ENCODE results near the gene KCTD20.

- TF ChIP-seq POLR2A (conservative IDR thresholded peaks at IDR 0.05) = no peak
- TF ChIP-seq FOXA1 (IDR thresholded peaks at IDR 0.05; ENCODE audit: borderline replicate concordance) = no peak
- no peak for TF ChIP-seq ZNF274 (IDR thresholded peaks at IDR 0.05; ENCODE audit: borderline replicate concordance, low read depth, low read length)
- no peak for TF ChIP-seq CTCF (IDR thresholded peaks at IDR 0.05 in 2 of 3, conservative IDR thresholded peaks at IDR 0.05 in 1 of 3; ENCODE audit: insufficient read depth in 2 of 3, low read depth in 1 of 3, low read length in 3 of 3)
- TF ChIP-seq, protein P1, sequence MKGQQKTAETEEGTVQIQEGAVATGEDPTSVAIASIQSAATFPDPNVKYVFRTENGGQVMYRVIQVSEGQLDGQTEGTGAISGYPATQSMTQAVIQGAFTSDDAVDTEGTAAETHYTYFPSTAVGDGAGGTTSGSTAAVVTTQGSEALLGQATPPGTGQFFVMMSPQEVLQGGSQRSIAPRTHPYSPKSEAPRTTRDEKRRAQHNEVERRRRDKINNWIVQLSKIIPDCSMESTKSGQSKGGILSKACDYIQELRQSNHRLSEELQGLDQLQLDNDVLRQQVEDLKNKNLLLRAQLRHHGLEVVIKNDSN (CRISPR knock-in tag; IDR thresholded peaks at IDR 0.05) = no peak
- no peak for TF ChIP-seq CBX5 (IDR thresholded peaks at IDR 0.05; ENCODE audit: borderline replicate concordance, low read depth)
- no peak for TF ChIP-seq EP300 (IDR thresholded peaks at IDR 0.05; ENCODE audit: low read length)
- TF ChIP-seq MAX (CRISPR knock-in tag; IDR thresholded peaks at IDR 0.05) = no peak
- TF ChIP-seq EZH2 (IDR thresholded peaks at IDR 0.05; ENCODE audit: borderline replicate concordance, low read depth, low read length) = no peak
- TF ChIP-seq, protein P2, sequence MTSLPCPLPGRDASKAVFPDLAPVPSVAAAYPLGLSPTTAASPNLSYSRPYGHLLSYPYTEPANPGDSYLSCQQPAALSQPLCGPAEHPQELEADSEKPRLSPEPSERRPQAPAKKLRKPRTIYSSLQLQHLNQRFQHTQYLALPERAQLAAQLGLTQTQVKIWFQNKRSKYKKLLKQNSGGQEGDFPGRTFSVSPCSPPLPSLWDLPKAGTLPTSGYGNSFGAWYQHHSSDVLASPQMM (CRISPR knock-in tag; IDR thresholded peaks at IDR 0.05) = no peak
Measured at GRCh38 chr6:36533321-36533720, 90.5 kb downstream of the KCTD20 start.
